Effector memory CD8-positive, alpha-beta T cell (primary cell): ENCODE measurements around the gene CIDEA.

ENCODE experiments used
- ATAC-seq: fragments of 150-1000 bp; cut with Tn5 transposase; replicated peaks from 2 replicates; pipeline ENCODE4 v1.10.0; 2021; ENCODE audit warnings: mild to moderate bottlenecking, moderate library complexity
- DNase-seq, 3 experiments: peaks; one replicate each; pipeline ENCODE4 v3.0.0; 2021
- H3K27ac Mint-ChIP-seq, 2 donors: one replicate each; pipeline ENCODE4 v1.8.0; 2022; ENCODE audit warnings: mild to moderate bottlenecking in 2 of 2, mixed read lengths in 2 of 2, moderate library complexity in 2 of 2
- H3K27me3 Mint-ChIP-seq, 2 donors: one replicate each; pipeline ENCODE4 v1.8.0; 2022; ENCODE audit warnings: mixed read lengths in 2 of 2
- H3K36me3 Mint-ChIP-seq: one replicate; pipeline ENCODE4 v1.8.0; 2022; ENCODE audit warnings: mild to moderate bottlenecking, moderate library complexity, mixed read lengths; ENCODE audit not compliant: insufficient read depth
- H3K4me1 Mint-ChIP-seq, 2 donors: one replicate each; pipeline ENCODE4 v1.8.0; 2022; ENCODE audit warnings: low read depth in 2 of 2, mixed read lengths in 2 of 2
- H3K4me3 Mint-ChIP-seq, 2 donors: one replicate each; pipeline ENCODE4 v1.8.0; 2022; ENCODE audit warnings: mild to moderate bottlenecking in 2 of 2, mixed read lengths in 2 of 2, moderate library complexity in 2 of 2
- H3K9me3 Mint-ChIP-seq, 2 donors: one replicate each; pipeline ENCODE4 v1.8.0; 2022; ENCODE audit warnings: mixed read lengths in 2 of 2

Gene CIDEA

DNA sequence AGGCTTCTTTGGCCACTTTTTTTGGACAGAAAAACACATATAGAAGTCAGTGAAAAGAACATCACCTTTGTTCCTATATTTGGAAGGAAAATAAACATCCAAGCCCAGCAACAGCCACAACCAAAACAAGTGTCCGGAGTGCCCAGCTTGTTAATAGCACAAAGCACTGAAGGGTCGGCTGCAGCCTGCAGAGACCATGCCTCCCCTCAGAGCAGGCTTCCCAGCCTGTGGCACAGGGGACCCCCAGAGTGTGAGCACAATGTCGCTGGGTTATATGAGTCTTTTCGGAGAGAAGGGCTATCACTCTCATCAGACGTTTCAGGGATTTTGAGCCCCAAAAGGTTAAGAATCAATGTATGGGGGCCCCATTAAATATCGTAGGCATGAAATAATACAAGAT is 6.2 kb upstream of the CIDEA start:
- Mint-ChIP-seq H3K27me3 (peaks cover 36 to 71% of the 10 kb centered on the region in 2 donors), H3K9me3 (no peaks in the 10 kb centered on the region), H3K27ac (no peak overlapping the region), H3K4me3 (no peak overlapping the region), H3K36me3 (no peaks in the 10 kb centered on the region), H3K4me1 (no peaks in the 10 kb centered on the region)
- ATAC-seq (no peak), DNase-seq (no peak)

DNA sequence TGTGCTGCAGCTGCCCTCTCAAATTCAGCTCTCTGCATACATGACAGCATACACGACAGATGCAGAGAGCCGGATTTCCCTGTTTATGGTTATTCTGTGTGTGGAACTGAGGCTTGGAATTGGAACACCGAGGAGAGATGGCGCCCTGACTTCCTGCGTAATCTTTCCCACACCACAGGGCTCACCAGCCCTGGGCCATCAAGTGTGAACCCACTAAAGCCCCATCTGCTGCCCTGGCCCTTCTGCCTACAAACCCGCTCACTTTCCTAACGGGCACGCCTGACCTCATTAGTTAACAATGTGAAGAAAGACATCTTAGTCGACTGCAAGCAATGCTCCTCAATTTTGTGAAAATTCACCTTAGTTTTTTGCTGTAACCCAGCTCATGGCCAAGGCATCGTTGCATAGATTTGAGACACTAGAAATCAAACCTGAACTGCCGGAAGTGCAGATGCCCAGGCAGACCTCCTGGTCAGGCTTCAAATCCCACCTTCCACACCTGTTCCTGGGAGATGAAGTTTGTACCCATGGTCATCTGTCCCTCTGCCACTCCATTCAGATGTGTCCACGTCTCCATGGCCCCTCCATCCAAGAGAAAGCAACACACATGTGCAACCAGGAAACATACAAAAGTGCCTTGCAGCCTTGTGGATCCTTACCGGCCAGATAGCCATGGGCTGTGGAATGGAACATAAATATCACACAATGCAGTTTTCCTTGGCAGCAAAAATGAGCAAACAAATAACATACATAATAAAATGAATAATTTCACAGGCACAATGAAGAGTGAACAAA is 5.0 kb upstream of the CIDEA start:
- H3K4me1 Mint-ChIP-seq = peaks cover 0 to 2% of the 10 kb centered on the region in 2 donors
- H3K36me3 Mint-ChIP-seq = no peaks in the 10 kb centered on the region
- H3K4me3 Mint-ChIP-seq = no peak overlapping the region
- peaks cover 43 to 81% of the 10 kb centered on the region in 2 donors for H3K27me3 Mint-ChIP-seq
- DNase-seq (no peak), ATAC-seq (no peak)
- no peaks in the 10 kb centered on the region for H3K9me3 Mint-ChIP-seq
- no peak overlapping the region for H3K27ac Mint-ChIP-seq

DNA sequence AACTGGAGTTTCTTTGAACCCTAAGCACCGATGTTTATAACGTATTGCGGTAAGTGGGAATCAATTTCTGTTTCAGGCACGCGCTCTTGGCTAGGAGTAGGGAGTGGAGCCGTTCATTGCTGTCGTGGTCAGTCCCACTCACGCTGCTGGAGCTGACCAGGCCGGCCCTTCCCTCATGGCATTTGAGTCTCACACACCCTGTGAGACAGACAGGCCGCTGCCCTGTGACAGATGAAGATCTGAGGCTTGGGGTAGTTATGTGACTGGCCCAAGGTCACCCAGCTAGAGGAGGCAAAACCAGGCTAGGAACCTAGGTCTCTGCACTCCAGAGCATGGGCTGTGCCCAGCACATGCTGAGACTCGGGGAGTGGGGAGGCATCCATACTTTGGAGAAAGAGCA is 2.9 kb upstream of the CIDEA start:
- H3K36me3 Mint-ChIP-seq = no peaks in the 10 kb centered on the region
- no peak for DNase-seq
- H3K4me3 Mint-ChIP-seq = no peak overlapping the region
- H3K4me1 Mint-ChIP-seq = peaks cover 0 to 4% of the 10 kb centered on the region in 2 donors
- no peaks in the 10 kb centered on the region for H3K9me3 Mint-ChIP-seq
- peaks cover 61 to 88% of the 10 kb centered on the region in 2 donors for H3K27me3 Mint-ChIP-seq
- H3K27ac Mint-ChIP-seq = no peak overlapping the region
- no peak for ATAC-seq

DNA sequence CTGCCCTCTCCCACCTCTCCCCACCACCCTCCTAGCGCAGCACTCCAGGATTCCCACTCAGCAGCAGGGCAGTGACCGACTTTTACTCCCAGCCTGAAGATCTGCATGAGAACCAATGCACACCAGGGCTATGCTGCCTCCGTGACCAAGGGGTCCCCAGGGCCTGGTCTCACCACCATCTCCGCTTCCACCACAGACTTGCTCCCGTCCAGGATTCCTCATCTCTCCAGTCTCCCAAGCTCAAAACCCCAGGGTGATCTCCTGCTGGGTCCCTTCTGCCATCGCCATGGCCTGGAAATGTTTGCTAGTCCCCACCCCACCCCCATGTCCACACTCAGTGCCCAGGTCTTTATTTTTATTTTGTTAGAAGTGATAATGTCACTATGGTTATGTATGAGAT is 2.1 kb upstream of the CIDEA start:
- H3K36me3 Mint-ChIP-seq = no peaks in the 10 kb centered on the region
- peaks cover 0 to 4% of the 10 kb centered on the region in 2 donors for H3K4me1 Mint-ChIP-seq
- H3K27me3 Mint-ChIP-seq = peaks cover 63 to 88% of the 10 kb centered on the region in 2 donors
- no peaks in the 10 kb centered on the region for H3K9me3 Mint-ChIP-seq
- no peak overlapping the region for H3K4me3 Mint-ChIP-seq
- H3K27ac Mint-ChIP-seq = no peak overlapping the region
- no peak for ATAC-seq
- DNase-seq = no peak

DNA sequence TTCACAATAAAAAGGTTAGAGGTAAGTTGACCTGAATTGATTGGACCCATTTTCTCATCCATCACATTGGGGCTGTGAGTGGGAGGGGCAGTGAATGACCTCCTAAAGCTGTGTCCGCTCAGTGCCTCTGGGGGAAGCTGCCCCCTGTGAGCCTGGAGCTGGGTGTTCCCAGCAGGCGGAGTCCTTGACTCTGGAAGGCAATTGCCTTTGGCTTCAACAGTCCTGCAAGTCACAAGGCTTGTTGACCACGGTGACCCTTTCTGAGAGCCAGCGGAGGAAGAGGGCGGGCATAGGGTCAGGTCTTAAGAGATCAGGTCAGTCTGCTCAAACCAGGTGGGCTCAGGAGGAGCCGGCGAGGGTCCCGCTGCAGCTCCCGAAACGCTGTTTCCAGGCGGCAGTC is 1.1 kb upstream of the CIDEA start:
- H3K36me3 Mint-ChIP-seq = no peaks in the 10 kb centered on the region
- no peaks in the 10 kb centered on the region for H3K9me3 Mint-ChIP-seq
- no peak overlapping the region for H3K4me3 Mint-ChIP-seq
- peaks cover 0 to 4% of the 10 kb centered on the region in 2 donors for H3K4me1 Mint-ChIP-seq
- no peak for DNase-seq
- no peak for ATAC-seq
- peaks cover 68 to 90% of the 10 kb centered on the region in 2 donors for H3K27me3 Mint-ChIP-seq
- H3K27ac Mint-ChIP-seq = no peak overlapping the region

DNA sequence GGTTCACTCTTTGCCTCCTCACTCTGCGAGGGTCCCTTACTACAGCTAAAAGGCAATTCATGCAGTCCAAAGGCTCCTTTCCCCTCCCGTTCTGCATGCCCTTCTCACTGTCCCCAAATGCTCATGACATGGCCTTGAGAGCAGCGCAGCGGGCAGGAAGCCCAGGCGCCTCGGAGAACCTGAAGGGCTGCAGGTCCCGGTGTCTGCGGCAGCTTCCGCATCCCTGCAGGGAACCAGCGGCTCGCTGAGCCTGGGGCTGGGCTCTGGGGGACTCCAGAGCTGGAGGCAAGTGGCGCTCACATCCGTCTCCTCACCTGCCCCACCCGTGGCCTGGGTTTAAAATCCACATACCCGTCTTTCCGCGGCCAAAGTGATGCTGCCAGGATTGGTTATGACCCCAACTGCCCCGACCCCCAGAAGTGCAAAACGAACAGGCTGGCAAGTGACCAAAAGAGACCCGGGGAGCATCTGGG is 462 bp upstream of the CIDEA start:
- Mint-ChIP-seq H3K36me3 (no peaks in the 10 kb centered on the region), H3K27ac (no peak overlapping the region), H3K4me3 (no peak overlapping the region), H3K27me3 (peaks cover 70 to 93% of the 10 kb centered on the region in 2 donors), H3K9me3 (no peaks in the 10 kb centered on the region), H3K4me1 (peaks cover 0 to 4% of the 10 kb centered on the region in 2 donors)
- ATAC-seq (no peak), DNase-seq (no peak)

DNA sequence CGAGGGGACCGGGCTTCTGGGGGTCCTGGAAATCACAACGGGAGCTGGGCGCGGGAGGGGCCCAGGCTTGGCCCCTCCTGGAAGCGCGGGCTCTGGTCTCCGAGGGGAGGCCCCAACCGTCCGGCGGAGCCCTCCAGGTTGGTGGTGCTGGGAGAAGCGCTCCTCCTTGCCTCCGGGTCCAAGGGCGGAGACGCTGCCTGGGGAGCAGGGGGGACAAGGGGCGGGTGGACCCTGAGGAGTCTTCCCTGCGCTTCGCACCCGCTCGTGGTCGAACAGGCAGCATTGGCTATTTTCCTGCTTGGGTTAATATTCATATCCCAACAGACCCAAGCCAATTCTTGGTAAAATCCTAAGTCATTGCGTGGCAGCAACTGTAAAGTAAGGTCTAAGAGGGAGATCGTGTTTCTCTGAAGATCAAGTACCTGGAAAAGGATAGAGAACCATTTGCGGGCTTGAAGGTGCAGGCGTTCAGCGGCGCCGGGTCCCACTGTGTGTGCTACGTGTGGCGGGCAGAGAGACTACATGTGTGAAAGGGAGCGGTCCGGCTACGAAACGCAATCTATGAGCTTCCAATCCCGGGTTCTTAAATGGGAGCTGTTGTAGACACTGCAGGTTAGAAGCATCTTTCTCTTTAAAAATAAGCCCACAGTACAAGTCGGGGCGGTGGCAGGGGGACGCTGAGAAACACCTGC is 805 bp downstream of the CIDEA start:
- Mint-ChIP-seq H3K27me3 (peaks cover 57 to 88% of the 10 kb centered on the region in 2 donors), H3K27ac (no peak overlapping the region), H3K4me3 (no peak overlapping the region), H3K4me1 (peaks cover 0 to 4% of the 10 kb centered on the region in 2 donors), H3K9me3 (no peaks in the 10 kb centered on the region), H3K36me3 (no peaks in the 10 kb centered on the region)
- ATAC-seq (no peak), DNase-seq (no peak)

DNA sequence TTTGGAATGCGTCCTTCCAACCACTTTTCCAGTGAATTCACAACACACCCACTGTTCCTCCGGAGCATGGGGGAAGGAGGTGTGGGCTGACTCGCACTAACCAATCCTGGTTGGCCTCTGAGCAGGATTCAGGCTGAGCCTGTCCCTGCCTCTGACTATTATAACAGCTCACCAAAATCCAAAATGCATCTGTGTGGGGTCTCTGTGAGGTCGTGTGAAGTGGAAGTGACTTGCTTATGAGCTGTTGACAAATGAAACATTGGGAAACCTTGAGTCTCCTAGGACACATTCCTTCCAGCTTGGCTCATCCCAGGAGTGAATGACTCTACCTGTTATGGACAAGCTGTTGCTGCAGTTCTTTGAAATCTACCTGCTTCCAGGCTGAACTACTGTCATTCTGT is 1.5 kb downstream of the CIDEA start:
- no peak overlapping the region for H3K4me3 Mint-ChIP-seq
- H3K4me1 Mint-ChIP-seq = peaks cover 0 to 4% of the 10 kb centered on the region in 2 donors
- DNase-seq (no peak), ATAC-seq (no peak)
- H3K9me3 Mint-ChIP-seq = no peaks in the 10 kb centered on the region
- H3K36me3 Mint-ChIP-seq = no peaks in the 10 kb centered on the region
- H3K27ac Mint-ChIP-seq = no peak overlapping the region
- peaks cover 55 to 85% of the 10 kb centered on the region in 2 donors for H3K27me3 Mint-ChIP-seq

DNA sequence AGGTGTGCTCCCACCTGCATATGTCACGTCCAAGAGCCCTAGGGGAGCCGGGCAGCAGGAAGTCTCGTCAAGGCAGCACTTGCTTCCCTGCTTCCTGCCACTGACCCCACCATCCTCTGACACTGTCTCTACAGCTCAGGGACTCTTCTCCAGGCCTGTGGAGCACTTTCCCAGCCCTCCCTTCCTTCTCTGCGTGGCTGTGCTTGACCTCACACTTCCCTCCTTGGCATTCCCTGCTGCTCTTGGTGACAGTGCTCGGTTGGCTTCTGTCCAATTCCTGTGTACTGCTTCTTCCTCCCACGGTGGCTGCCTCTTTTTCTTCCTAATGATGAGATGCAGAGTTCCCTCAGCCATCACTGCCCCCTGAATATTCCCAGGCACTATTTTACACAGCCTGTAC is 2.8 kb downstream of the CIDEA start:
- Mint-ChIP-seq H3K36me3 (no peaks in the 10 kb centered on the region), H3K27me3 (peaks cover 47 to 84% of the 10 kb centered on the region in 2 donors), H3K4me3 (no peak overlapping the region), H3K9me3 (no peaks in the 10 kb centered on the region), H3K27ac (no peak overlapping the region), H3K4me1 (peaks cover 0 to 4% of the 10 kb centered on the region in 2 donors)
- DNase-seq = no peak
- no peak for ATAC-seq

DNA sequence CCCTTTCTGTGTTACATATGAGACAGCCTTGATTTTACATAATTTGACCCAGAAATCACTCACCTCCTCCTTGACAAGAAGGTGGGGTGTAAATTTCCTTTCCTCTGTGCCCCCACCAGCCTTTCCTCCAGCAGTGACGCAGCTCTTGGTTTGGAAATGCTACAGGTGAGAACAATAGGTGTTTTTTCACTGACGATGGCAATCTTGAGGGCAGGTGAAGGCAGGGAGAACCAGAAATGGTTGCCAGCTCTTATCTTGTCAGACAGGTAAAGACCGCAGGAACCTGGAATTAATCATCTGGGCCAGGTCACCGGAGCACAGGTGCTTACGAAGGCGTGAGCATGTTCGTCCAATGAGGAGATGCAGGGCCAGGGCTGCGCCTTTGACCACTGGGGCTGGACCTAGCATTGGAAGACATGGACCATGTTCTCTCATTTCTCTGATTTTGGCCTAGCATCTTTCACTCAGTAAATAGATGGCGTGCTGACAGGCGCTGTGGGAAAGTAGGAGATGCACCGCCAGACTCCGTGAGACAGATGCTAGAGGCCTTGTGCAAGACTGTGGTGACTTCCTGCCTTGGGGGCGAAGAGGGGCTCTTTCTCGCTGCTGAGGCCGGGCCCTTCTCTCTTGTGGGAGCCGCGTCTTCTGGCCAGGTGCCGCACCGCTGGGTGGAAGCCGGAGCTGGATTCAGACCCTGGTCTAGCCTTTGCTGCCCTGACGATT is 4.0 kb downstream of the CIDEA start:
- no peak overlapping the region for H3K27ac Mint-ChIP-seq
- H3K9me3 Mint-ChIP-seq = no peaks in the 10 kb centered on the region
- DNase-seq = no peak
- H3K36me3 Mint-ChIP-seq = no peaks in the 10 kb centered on the region
- ATAC-seq = no peak
- peaks cover 44 to 80% of the 10 kb centered on the region in 2 donors for H3K27me3 Mint-ChIP-seq
- H3K4me3 Mint-ChIP-seq = no peak overlapping the region
- H3K4me1 Mint-ChIP-seq = peaks cover 0 to 4% of the 10 kb centered on the region in 2 donors

DNA sequence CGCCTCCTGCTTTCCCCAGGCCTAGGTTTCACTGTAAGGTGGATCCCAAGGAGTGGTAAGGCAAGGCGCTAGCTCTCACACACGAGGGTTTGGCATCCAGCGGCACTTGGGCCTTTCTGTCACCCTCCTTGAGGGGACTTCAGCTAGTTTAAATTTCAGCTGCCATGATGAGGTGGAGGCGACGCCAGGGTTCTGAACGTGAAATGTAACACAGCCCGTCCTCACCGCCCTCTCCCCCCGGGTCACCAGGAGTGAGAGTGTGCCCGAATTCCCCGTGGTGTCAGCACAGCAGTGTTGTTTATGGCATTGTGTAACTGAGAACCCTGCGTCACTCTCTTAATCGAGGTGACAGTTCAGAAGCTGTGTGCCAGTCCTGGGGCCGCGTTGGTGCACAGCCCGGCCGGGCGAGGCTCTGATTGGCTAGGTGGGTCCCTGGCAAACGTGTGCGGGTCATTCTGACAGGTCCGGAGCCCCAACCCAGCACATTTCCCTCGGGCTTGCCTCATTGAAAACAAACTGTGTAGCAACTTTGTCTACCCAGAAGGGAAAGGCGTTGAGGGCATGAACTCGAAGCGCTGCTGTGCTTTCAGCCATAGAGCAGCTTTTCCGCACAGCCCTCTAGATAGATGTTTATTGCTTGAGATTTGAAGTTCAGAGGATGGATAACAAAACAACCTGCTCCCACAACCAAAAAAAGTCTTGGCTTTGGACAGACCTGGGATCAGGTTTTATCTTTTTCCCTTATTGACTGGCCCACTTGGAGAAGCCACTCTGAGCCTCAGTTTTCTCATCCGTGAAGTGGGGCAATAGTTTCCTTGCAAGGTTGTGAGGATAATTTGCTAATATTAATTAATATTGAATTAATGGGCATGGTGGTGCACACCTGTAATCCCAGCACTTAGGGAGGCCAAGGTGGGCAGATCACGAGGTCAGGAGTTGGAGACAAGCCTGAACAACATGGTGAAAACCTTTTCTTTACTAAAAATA is 4.9 kb downstream of the CIDEA start:
- DNase-seq (no peak), ATAC-seq (no peak)
- H3K4me3 Mint-ChIP-seq = no peak overlapping the region
- H3K4me1 Mint-ChIP-seq = peaks cover 0 to 2% of the 10 kb centered on the region in 2 donors
- H3K27me3 Mint-ChIP-seq = peaks cover 41 to 80% of the 10 kb centered on the region in 2 donors
- H3K9me3 Mint-ChIP-seq = no peaks in the 10 kb centered on the region
- H3K27ac Mint-ChIP-seq = no peak overlapping the region
- no peaks in the 10 kb centered on the region for H3K36me3 Mint-ChIP-seq

DNA sequence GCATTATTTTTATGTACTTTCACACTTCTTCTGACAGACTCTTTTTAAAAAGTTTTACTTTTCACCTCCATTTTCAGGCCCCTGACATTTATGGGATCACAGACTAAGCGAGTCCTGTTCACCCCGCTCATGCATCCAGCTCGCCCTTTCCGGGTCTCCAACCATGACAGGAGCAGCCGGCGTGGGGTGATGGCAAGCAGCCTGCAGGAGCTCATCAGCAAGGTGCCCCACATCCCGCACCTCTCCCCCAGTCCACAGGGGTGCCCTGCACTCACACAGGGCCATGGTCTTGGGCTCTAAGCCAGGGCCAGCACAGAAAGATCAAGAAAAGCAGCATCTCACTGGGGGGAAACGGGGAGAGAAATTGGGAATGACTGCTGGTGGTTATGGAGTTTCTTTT is 8.6 kb downstream of the CIDEA start:
- no peak overlapping the region for H3K27ac Mint-ChIP-seq
- H3K9me3 Mint-ChIP-seq = no peaks in the 10 kb centered on the region
- H3K36me3 Mint-ChIP-seq = no peaks in the 10 kb centered on the region
- DNase-seq (no peak), ATAC-seq (no peak)
- H3K4me1 Mint-ChIP-seq = no peaks in the 10 kb centered on the region
- H3K4me3 Mint-ChIP-seq = no peak overlapping the region
- peaks cover 25 to 60% of the 10 kb centered on the region in 2 donors for H3K27me3 Mint-ChIP-seq

DNA sequence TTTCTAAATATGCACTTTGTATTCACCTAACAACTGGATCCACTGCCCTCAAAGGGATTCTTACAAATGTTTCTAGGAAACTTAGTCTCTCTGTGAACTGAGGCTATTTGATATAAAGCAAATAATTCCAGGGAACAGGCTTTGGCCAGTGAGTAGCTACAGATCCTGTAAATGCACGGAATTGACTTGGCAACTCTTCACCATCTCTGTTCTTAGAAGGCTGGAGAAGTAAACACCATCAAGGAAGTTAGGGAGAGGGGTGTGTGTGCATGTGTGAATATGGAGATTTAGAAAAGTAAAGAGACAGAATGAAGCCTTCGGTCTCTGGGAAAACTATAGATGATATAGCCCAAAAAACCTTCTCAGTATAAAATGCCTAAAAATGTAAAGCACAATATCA is 10.7 kb downstream of the CIDEA start:
- ATAC-seq (no peak), DNase-seq (no peak)
- Mint-ChIP-seq H3K4me1 (no peaks in the 10 kb centered on the region), H3K27ac (no peak overlapping the region), H3K4me3 (no peak overlapping the region), H3K36me3 (no peaks in the 10 kb centered on the region), H3K27me3 (peaks cover 19 to 45% of the 10 kb centered on the region in 2 donors), H3K9me3 (no peaks in the 10 kb centered on the region)
